LHCN-M2 (cell line): ENCODE data around the gene NOTUM. TPM values are rescaled to one million over a fixed set of nuclear protein-coding genes. Genes with fewer than 3 reads are reported as not detected.
A peak's percentile ranks its signal among the peaks of the same experiment; 100 is the strongest.

Experiments used
- DNase-seq: peaks from one replicate; pipeline ENCODE4 v3.0.0-alpha.2; 2012; ENCODE audit warnings: low read depth
- polyA plus RNA-seq: library from polyadenylated mRNA; unstranded; fragments of >200 nt; gene quantifications from one replicate; pipeline ENCODE4 v1.2.1, GENCODE V29; 2012; ENCODE audit warnings: missing spikeins
- total RNA-seq: library from RNA; depleted of rRNA; stranded (reverse); fragments of >200 nt; gene quantifications from 2 replicates; pipeline ENCODE4 v1.2.3, GENCODE V29; 2014; rRNA removed

Gene NOTUM
- 0.75 and 0.90 TPM in 2 replicates for total RNA-seq
- 0.60 TPM for polyA plus RNA-seq

- DNase-seq = peak; percentile 17
Measured at GRCh38 chr17:81961087-81961511, at the start of gene NOTUM. Gene NOTUM (minus strand): TSS chr17:81961187. CDS start chr17:81960909, 278 bp downstream.

GRCh38 chr17:82009413-82009812, 48.4 kb upstream of the NOTUM start:
- DNase-seq = no peak

DNA sequence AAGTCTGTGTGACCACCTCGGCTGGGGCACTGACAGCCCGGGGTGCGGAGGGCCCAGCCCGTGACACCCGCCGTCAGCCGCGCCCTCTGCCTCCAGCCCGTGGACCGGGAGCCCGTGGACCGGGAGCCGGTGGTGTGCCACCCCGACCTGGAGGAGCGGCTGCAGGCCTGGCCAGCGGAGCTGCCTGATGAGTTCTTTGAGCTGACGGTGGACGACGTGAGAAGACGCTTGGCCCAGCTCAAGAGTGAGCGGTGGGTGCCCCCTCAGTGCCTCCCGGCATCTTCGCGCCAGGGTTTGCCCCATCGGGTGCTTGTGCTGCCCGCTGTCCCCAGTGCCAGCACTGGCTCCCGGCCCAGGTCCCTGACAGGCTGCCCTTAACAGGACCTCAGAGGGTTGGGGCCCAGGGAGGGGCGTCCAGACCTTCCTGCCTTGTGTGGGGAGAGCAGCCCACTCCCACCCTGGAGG, 48.0 kb upstream of the NOTUM start:
- no peak for DNase-seq

DNA sequence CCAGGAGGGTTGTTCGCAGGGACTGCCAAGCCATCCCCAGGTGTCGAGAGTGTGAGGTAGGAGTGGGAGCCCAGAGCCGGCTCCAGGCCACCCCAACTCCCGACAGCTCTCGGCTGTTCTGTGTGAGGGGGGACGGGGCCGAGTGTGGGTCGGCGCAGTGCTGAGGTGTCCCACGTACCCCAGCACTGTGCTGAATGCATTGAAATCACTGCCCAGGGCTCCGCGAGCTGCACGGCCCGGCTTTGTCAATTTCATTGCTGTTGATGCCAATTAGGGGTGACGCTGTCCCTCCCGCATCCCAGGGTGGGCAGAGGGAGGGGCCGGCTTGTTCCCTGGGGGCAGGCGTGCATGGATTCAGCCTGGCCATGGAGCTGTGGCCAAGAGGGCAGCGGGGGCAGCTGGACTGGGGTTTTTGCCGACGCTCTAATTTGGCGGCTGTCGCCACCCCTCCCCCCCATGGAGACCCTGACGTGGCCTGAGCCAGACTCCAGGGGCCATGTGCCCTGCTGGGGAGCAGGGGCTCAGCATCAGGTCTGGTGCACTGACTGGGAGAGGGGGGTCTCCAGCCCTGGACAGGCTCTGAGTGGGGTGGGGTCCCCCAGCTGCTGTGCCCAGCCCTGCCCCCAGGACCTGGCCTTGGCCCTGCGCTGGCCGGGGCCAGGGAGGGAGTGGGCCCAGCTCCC, 47.4 kb upstream of the NOTUM start:
- no peak for DNase-seq

- DNase-seq = peak; percentile 55
Measured at GRCh38 chr17:82007495-82008257, 46.7 kb upstream of the NOTUM start.

DNA sequence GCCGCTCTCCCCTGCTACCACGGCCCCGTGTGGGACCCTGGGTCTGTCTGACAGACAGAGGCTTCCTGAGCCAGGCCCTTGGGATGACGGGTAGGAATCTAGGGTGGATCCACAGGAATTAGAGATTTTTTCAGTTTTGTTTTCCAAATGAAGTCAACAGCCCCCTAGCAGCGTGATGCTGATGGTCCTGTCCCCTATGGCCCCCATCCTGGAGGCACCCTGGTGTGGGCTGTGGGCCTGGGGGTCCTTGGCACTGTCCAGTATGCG, 46.2 kb upstream of the NOTUM start:
- no peak for DNase-seq

DNA sequence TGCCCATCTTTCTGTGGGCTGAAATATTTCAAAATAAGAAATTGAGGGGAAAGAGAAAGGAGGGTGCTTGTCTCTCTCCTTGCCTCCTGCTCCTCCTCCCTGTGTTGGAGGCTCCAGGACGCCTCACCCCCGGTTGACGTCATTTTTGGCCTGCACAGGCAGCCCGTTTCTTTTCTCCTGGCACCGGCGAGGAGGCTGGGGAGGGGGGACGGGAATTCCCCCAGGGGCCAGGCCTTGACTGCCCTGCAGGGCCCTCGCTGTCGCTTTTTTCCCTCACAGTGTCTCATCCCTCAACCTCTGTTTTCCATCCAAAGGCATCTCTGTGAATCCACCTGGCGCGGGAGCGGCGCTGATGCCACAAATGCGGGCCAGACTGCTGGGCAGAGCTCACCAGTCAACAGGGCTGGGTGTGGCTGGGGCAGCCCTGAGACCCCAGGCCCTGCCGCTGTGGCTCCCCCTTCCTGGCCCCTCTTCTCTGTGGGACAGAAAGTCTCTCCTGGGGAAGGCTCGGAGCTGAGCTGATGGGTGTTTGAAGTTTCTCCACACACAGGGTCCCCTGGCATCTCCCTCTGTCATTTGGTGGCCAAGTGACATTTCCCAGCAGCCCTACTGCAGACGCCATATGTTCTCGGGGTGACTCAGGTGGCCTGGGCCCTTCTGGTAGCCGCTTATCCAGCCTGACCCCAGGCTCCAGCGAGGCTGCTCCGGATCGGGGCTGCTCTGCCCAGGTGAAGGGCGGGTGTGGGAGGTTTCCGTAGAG, 45.7 kb upstream of the NOTUM start:
- no peak for DNase-seq

GRCh38 chr17:82005701-82006348, 44.8 kb upstream of the NOTUM start:
- no peak for DNase-seq

GRCh38 chr17:82004517-82005455, 43.8 kb upstream of the NOTUM start:
- DNase-seq = no peak

GRCh38 chr17:82003411-82004381, 42.7 kb upstream of the NOTUM start:
- peak; percentile 95 for DNase-seq

DNA sequence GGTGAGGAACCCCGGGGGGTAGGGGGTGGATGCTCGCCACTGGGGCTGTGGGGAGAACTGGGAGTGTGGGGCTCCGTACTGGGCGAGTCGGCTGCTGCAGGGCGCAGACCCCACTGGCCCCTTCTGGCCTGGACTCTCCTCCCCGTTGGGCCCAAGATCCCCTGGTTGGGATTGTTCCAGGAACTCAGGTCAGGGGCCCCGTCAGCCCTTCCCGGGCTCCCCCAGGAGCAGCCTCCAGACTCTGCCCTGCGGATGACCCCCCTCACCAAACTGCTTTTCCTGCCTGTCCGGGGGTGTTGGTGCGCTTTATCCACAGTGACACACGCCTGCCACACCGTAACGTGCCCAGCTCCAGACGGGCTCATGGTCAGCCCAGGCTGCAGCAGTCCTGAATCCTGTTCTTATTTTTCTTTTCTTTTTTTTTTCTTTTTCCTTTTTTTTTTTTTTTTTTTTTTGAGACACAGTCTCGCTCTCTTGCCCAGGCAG, 40.6 kb upstream of the NOTUM start:
- DNase-seq = no peak

DNA sequence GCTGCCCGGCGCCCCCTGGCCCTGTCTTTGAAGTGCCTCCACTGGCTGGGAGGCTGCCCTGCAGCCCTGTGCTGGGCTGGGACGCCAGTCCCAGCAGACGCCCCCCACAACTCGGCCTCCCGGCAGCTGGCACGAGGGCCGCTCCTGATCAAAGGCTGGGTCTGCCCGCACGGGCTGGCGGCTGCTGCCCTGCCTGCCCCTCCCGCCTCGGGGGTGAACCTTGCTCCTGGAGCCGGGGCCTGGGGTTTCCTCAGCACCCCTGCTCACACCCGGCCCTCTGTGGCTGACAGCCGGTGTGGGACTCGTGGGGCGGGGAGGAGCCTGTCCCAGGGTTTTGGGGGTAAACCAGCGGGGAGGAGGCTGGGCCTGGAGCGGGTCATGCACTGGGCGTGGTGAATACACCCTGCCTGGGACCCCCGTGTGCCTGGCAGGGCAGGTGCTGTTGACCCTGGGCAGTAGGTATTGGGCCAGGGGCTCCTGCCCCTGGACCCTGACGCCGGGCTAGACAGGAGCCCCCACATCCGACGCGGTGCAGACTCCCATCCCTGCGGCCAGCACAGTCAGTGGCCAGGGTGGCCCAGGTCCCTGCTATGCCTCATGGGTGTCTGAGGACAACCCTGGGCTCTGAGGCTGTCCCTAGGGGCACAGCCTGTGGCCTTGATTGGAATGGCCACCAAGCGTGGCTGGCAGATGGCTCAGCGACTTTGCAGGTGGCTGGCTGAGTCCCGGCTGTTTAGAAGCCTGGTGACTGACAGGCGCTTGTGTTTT, 40.0 kb upstream of the NOTUM start:
- DNase-seq = no peak

DNA sequence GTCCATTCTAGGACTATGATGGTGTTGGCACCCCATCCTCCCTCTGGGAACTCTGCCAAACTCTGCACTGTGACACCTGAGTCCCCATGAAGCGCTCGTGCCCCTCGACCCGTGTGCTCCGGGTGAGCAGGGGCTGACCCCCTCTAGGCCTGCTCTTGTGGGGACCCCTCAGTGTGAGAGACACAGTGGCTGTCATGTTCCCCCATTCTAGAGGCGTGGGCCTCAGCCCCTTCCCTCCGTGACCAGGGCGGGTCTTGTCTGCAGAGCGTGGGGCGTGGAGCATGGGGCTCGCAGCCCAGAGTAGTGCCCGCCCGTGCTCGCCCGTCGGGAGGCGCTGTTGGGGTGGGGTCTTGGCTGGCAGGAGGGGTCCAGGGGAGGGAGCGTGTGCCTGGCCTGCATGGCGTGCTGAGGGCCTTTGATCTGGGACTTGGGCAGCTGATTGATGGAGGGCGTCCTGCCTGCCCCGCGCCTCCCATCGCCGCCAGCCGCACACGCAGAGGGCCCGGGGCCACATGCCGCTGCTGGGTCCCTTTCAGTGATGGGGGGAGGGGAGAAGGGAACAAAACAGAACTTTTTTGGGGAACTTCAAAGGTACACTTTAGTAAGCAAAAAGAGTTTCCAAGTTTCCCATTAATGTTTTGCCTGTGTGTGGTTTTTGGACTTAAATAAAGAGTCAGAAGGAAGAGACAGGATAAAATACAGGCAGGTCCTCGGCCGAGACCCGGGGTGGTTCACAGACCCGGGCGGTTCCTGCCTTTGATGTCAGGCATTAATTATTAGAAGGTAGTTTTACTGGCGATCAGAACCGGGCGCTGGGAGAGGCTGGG, 39.2 kb upstream of the NOTUM start:
- no peak for DNase-seq

GRCh38 chr17:81999587-81999975, 38.6 kb upstream of the NOTUM start:
- DNase-seq = no peak

DNA sequence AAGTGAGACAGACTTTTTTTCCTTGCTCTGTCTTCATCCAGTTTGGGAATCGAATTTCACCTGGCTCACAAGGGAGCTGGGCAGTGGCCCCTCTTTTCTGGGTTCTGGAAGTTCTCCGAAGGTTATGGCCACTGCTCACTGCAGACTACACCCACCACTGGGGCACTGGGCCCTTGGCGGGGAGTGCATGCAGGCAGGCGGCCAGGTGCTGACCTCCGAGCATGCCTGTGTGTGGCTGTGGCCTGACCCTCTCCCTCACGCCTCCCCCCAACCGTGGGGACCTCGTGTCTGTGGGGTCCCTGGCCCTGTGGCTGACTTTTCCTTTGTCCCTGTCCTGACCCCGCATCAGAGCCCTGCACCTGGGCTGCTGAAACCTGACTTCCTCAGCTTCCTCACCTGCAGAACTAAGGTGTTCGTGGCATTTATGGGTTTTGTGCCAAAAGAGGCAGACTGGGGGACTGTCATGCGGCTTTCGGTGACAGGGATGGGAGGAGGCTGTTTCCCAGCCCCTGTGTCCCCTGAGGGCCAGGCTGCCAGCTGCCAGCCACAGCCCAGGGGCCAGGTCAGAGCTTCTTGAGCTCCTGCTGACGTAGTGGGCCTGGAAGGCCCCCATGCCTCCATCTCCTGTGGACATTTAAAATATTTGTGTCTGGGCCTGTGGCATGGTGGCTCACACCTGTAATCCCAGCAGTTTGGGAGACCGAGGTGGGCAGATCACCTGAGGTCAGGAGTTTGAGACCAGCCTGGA, 37.9 kb upstream of the NOTUM start:
- no peak for DNase-seq

DNA sequence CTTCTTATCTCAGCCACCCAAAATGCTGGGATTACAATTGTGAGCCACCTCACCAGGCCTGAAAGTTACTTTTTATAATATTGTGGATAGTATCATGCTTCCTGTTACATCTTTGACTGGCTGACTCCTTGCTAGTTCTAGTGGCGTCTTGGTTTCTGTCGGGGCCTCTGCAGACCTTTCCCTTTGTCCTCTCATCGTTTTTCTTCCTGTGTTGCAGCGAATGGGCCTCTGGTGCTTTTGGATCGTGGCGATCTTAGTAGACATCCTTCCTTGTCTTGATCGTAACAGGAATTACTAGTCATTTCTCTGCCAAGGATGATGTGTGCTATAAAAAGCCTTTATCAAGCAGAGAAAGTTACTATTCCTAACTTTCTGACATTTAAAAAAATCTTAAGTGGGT, 37.2 kb upstream of the NOTUM start:
- DNase-seq = no peak
